Measurements from ENCODE around the gene LNX2.
"Not testable (repeated sequence)": the region's sequence is repeated elsewhere in the genome, so short reads cannot be mapped to it uniquely, and the experiment has no call there.

The LNX2 gene

DNA sequence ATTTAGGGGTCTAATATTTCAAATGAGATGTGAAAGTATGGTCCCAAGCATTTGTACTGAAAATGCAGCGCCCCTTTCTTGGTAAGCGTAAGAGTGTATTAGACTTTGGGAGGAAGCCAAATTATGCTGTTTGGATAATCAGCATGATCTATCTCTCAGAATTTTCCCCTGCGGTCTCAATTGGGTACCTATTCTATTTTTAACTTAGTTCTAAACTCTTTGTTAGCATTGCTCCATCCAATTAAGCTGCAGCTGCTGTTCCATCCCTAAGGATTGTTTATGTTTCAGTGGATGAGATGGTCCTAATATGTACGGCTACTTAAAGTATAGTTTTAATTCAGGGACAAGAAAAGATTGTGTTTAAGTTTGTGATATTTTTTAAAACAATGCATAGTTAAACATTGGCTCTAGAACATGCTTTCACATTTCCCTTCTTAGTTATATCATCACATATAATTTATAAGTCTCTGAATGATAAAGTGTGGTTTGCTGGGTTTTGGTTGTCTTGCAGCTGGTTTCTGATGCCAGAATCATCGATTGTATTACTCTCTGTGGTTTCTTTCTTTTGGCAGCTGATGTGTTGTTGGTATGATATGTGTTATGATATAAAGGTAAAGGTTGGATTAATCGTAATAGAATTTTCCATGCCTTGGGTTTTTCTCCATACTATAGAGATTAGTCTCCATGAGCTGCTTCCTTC lies 16.4 kb upstream of the LNX2 start:
- no peak for DNase-seq

DNA sequence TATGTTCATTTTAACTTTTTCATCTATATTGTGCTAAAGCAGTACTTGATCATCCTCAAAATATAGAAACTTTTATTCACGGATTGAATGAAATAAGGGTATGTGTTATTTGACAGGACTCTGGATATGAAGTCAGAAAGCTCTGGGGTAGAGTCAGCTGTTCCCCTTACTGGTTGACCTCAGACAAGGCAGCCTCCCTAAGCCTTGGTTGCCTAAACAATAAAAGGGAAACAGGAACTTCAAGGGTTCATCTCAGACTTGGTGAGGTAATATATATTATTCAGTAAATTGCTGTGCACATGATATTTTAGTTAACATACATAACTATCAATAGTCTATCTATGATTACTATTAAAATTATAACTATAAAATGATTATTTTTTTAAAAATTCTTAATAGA lies 14.9 kb upstream of the LNX2 start:
- DNase-seq: no peak

DNA sequence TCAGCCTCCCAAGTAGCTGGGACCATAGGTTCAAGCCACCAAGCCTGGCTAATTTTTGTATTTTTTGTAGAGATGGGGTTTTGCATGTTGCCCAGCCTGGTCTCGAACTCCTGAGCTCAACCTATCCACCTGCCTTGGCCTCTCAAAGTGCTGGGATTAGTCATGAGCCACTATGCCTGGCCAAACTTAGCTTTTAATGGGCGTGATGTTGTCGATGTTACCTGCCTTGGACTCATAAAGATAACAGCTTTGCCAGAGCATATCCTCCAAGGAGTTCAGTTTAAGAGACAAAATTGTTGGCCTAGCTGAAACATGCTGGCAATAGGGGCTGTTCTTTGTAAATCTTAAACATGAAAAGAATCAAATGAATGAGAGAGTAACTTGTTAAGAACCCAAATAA lies 14.5 kb upstream of the LNX2 start:
- no peak for DNase-seq

DNA sequence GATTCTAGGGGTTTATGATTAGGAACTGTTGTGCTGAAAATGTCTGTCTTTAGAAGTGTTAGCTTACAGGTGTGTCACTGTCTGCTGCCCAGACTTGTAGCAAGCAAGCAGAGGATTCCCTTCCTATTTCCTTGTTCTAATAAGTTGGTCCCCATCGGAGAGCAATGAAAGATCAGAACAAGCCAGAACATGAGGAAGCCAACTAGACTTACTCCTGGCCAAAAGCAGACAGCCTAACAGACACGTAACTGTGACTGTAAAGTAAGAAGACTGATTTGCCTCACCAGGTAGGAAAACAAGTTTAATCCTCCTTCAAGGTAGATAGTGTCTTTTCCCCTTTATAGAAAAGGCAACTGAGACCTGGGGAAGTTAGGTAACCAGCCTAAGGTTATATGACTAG lies 13.9 kb upstream of the LNX2 start:
- no peak for DNase-seq

DNA sequence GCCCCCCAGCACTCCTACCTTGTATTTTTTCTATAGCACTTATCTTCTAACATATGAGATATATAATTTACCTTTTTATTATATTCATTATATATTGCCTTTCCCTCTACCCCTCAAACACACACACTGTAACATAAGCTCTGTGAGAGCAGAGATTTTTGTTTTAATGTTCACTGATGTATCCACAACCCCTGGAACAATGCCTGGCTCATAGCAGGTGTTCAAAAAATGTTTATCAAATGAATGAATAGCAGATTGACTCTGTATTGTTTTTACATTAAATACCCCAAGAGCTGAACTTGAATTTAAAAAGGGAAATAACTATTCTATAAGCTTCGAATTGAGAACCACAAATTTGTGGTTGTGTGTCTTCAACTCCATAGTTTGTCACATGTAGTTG lies 12.3 kb upstream of the LNX2 start:
- DNase-seq: no peak

DNA sequence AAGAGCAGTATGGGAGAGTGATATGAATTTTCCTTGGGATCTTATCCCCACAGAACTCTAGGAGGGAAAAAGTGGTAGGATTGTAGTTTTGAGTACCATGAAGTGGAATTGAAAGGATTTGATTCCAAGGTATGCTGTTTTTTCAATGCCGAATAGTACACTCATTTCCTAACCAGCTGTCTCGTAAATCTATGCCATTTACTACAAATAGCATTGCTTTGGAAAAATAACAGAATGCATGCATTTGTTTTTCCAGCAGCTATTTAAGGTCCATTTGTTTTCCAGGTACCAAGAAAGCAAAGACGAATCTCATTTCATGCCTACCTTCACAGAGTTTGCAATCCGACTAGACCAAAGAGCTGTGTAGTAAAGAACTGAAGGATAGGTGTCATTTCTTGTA lies 11.9 kb upstream of the LNX2 start:
- DNase-seq: no peak

DNA sequence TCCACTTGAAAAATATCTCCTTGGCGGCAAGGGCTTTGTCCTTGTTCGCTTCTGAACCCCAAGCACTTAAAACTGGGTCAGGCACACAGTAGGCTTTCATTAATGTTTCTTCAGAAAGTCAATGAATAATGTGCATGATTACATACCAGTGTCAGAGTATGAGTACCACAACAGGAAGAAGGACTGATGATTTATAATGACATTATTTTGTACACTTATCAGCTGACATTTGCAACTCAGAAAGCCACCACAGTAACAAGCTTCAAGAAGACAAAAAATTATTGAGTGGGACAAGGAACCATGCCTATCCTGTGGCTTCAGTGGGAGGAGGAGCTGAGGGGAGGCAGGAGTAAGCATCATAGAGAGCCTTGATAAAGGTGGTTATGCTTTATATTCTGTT lies 11.3 kb upstream of the LNX2 start:
- no peak for DNase-seq

DNA sequence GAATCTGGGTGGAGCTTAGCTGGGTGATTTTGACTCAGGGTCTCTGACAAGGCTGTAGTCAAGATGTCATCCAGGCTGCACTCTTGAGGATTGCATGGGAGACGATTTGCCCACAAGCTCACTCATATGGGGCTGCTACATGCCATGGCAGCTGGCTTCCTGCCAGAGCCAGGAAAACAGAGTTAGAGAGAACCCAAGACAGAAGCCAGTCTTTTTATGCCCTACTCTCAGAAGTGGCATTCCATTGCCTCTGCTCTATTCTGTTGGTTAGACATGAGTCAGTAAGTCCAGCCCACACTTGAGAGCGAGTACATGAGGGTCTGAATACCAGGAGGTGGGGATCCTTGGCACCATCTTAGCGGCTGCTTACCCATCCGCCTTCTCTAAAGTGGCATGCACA lies 10.8 kb upstream of the LNX2 start:
- no peak for DNase-seq

DNA sequence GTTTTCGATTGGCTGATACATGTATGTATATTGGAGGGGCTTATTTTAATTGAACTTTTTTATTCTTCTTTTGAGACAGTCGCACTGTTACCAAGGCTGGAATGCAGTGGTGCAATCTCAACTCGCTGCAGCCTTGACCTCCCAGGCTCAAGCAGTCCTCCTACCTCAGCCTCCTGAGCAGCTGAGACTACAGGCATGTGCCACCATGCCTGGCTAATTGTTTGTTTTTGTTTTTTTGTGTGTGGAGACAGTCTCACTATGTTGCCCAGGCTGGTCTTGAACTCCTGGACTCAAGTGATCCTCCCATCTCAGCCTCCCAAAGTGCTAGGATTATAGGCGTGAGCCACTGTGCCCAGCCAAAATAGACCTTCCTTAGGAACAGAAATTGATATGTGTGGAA lies 8.4 kb upstream of the LNX2 start:
- not testable (repeated sequence) for DNase-seq

DNA sequence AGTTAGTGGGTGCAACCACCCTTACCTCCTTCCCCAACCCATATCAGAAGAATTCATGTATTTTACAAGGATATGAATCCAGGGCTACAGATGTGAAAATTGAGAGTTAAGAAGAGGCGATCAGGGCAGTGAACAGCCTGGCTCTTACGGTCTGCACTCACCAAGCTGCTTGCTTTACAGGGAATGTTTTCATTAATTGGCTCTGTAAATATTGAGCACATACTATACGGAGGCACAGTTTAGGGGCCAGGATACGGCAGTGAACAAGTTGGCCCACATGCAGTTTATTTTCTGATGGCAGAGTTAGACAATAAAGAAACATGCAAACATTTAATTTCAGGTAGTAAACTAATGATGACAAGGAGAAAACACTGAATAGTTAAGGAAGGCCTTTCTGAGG lies 7.8 kb upstream of the LNX2 start:
- DNase-seq: no peak

DNA sequence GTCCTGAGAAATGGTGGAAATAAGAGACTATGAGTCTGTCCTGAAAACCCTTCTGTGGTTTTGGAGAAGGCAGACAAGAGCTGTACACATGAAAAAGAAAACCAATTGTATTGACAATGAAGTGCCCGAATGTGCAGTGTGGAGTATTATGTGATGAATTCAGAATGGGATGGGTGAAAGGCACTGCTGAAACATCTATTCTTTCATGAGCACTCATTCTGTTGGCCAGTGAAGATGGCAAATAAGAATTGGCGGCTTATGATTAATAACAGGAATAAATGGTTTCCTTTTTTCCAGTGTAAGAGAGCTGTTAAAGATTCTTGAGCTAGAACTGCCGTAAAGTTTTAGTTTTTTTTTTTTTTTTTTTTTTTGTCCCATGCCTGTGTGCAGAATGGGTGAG lies 7.1 kb upstream of the LNX2 start:
- no peak for DNase-seq

DNA sequence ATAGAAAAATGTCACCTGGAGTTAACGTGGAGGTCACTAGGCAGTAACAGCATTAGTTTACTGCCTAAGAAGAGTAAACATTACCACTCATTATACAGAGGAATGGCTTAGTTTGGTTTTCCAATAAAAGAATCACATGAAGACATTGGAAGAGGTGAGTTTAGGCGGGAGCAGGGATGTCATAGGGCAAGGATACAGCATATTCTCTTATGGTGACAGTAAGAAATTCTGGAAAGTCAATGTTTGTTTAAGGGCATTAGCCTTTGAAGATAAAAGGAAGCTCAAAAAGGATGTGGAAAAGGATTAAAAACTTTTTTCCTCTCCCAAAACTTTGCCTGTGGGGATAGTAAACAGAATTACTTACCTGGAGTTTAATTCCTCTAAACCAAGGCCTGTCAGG lies 5.5 kb upstream of the LNX2 start:
- no peak for DNase-seq

DNA sequence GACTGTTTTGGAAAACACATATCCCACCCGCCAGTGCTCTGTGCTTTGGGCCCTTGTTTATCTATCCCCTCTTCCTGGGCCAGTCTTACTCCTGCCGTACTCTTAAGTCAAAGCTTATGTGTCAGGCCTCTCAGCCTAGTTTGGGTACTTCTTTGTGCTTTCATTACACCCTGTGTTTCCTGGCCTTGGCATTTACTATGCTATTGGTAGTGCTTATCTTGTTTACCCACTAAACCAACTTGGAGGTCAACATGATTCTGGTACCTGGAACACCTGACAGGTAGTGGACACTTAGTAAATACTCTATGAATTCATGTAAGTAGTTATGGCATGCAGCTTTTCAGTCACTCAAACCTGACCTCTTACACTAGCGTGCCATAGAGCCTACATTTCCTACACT lies 3.7 kb upstream of the LNX2 start:
- no peak for DNase-seq

DNA sequence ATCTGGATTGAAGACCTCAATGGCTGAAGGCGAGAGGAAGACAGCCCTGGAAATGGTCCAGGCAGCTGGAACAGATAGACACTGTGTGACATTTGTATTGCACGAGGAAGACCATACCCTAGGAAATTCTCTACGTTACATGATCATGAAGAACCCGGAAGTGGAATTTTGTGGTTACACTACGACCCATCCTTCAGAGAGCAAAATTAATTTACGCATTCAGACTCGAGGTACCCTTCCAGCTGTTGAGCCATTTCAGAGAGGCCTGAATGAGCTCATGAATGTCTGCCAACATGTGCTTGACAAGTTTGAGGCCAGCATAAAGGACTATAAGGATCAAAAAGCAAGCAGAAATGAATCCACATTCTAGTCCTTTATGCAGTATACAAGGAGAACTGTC lies 2.6 kb upstream of the LNX2 start:
- DNase-seq: no peak

DNA sequence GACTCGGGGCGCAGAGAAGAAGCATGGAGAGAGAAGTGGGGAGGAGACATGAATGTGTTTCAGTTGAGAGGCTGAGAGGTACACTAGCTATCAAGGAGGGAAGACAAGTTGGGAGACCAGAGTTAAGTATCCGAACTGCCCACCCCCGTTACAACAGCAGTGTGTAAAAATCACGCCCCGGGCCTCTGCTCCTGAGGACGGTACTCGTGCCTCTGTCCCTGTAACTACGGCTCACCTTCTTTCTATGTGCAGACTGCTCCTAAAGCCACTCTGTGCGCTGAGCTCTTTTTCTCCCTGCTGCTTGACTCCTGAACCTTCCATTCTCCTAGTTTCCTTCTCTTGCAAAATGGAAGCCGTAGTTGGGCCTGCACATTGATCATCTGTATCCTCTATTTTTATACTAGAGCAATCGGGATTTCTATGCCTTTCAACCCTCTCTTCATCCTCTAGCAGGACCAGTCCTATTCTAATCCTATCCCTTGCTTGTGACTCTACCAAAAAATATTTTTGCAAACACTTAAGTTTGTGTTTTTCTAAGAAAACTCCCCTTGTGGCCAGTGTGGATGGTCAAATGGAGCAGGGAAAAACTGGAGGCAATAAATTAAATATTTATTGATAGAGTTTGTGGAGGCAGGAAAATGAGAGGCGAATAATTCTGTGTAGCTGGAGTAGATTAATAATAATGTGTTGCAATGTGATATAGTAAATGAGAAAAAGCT lies 1.9 kb upstream of the LNX2 start:
- DNase-seq: no peak

DNA sequence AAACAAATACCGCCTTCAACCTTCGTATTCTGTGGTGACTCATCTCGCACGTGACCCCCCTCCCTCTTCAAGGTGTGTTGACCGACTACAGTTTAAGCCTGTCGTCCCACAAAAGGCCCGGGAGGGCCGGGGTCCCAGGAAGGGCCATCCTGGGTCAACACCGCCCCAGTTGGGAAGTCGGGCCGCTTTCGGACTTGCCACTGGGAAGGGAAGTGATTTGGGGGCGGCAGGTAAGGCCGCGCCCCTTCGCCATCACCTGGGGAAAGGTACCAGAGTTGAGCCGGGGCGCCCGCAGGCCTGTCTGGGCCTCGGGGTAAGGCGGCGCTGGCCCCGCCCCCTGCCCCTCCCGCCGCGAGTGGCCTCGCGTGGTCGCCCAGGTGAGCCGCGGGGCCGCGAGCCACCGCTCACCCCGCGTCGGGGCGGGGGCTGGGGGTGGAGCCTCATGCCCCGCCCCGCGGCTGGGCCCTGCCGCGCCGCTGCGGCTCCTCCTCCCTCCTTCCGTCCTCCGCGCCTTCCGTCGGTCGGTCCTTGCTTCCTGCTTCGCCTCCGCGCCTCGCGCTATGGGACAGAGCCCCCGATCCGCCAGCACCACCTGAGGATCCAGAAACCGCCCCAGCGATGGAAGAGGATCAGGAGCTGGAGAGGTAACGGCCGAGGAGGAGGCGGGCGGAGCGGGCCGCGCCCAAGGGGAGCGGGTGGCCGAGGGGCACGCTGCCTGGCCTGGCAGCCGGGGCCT lies 1.2 kb upstream of the LNX2 start, which contains the start of gene POLR1D:
TSS of gene POLR1D (plus strand) at position 527 of the 736 bp plus-strand sequence. CDS start at position 619, 92 bp downstream.
- peak; percentile 42 for DNase-seq

DNA sequence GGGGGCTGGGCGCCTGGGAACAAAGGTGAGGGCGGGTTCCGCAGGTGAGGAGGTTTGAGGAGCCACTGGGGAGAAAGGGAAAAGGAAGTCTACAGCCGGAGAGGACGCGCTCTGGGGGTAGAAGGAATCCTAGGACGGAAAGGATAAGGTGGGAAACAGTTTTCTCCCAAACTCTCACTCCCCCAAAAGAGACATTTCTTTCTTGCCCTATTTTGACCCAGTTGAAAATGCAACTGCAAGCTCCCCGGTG lies 712 bp upstream of the LNX2 start:
- DNase-seq: no peak

DNA sequence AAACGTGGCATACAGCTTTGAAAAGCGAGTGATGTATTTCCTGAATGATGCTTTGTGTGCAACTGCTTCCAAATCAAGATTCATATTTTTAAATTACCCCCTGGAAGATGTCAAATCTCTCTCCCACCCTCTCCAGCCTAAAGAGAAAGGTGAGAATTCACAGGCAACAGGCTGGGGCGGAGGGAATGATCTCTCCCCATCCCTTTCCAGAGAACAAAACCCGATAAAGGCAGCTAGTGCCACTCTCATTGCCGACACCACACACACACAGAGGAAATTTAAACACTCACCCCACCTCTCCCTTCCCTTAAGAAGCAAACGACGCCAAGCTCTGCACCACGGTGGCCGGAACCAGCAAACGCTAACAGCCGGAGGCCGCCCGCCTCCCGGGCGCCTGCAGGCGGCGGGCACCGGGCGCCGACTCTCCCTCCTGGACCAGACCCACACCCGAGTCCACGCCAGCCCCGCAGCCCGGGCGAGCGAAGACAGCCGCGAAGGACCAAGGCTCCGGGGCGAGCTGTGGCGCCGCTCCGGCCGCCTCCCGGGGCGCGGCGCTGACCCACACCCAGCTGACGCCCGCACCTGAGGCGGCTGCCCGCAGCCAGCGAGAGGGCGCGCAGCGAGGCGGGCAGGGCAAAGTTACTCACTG lies 477 bp downstream of the LNX2 start:
- no peak for DNase-seq

DNA sequence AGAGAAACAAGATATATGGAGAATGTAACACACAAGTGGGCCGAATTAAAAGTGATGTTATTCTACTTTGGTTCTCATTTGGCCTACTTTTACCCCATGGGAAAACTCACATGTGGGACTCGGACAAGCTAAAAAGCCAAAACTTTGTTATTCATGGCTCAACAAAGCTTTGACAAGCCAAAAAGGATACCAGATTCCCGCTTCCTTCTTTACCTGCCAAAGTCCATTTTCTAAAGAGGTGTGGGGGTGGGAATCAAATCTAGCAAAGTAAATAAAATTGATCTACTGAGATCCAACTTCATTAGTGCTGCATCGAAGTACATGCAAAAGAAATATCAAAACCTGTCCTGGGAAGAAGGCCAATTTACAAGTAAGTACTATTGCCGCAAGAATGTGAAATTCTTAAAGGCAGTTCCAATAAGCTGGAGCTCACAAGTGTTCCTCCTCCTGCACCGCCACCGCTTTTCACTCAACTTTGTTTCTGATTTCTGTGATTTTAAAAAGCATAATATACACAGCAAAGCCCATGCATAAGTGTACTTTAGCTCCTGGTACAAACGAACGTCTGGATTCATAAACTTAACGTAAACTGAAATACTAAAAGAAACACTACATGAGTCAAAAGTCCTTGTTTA lies 1.1 kb downstream of the LNX2 start:
- DNase-seq: no peak

DNA sequence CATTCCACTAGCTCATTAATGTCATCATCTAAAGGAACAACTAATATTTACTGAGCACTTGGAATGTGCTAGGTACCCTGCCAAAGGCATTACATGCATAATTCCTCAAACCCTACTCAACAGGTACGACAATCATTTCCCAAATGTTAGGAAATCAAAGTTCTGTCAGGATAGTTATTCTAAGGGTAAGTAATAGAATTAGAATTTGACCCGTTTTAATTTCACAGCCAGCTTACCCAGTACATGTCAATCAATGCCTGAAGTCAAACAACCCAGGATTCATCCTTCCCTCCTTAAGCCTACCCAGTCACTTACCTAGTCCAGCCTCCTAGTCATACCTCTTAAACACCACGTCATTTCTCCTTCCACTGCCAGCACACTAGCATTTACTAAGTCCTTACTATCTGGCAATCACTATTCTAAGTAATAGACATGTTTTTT lies 2.4 kb downstream of the LNX2 start:
- no peak for DNase-seq

DNA sequence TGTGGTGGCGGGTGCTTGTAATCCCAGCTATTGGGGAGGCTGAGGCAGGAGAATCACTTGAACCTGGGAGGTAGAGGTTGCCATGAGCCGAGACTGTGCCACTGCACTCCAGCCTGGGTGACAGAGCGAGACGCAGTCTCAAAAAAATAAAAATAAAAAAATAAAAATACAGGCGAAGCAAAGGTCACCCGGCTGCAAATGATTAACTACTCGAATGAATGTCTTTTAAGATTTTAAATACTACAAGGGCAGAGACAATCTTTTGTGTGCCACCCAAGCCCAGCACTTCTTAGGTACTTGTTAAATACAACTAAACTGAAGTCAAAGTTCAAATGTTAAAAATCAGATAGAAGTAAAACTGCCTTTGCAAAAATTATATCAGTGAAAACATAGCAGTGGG lies 6.7 kb downstream of the LNX2 start:
- no peak for DNase-seq

DNA sequence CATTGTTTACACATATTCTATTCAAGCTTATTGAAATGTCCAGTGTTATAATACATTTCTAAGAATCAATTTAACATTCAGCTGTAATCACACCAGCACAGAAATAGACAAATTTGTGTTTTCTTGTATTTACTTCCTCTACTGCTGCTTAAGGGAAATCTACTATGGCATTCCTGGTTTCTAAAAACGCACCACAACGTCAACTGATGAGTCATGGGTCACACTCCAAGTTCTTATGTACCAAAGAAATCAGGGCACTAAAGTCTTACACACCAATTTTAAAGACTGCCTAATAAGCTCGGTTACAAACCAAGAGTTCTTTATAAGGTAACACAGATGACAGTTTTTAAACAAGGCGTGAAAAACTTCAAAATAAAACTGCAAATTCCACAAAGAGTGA lies 13.2 kb downstream of the LNX2 start:
- DNase-seq: no peak

DNA sequence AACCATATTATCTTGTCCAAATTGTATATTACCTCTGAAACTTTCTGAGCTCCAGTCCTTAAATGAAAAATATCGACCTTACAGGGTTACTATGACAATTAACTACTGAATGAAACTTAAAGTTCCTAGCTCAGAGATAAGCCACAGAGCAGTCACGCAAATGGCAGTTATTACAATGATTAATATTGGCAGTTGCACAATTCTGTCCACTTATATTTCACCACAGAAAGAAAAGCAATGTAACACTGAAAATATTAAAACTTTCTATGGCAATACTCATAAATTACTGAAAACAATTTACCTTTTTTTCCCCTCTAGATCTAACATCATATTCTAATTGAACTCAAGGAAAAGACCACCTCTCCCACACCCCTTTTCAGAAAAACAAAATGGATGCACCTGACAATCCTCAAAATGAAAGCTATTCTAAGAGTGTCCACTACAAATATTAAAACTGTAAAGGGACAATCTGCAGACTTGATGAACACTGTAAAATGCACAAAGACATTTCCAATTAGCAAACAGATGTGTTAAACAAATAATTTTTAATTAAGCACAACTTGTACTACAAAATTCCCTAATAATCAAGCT lies 14.6 kb downstream of the LNX2 start:
- DNase-seq: no peak

All from SHP77 treated with DMSO at 0.1 percent for 48 hours (cell line).